Small intestine (tissue), 7 donors: ENCODE data around the gene PIK3R5. TPM values are rescaled to one million over a fixed set of nuclear protein-coding genes. Genes with fewer than 3 reads are reported as not detected.
A peak's percentile ranks its signal among the peaks of the same experiment; 100 is the strongest.

ENCODE experiments used
- DNase-seq, 2 donors: peaks; one replicate each; pipeline versions ENCODE4 v3.0.0 to v3.0.0-alpha.2; 2013
- FAIRE-seq: peaks from 2 replicates; lab custom pipeline; 2012; peaks lifted over from hg19 to GRCh38; lab: Jason Lieb, UNC
- H3K27ac ChIP-seq, 3 donors: one replicate each; pipeline ENCODE4 v1.5.1; 2013; ENCODE audit warnings: low read length in 2 of 3, mild to moderate bottlenecking in 2 of 3, control low read depth in 1 of 3, inconsistent platforms in 1 of 3, low read depth in 1 of 3, moderate library complexity in 1 of 3
- H3K27me3 ChIP-seq, 3 donors: one replicate each; pipeline ENCODE4 v1.6.1; 2013; ENCODE audit warnings: low read length in 3 of 3, inconsistent platforms in 1 of 3; ENCODE audit not compliant: control insufficient read depth in 3 of 3, insufficient read depth in 3 of 3
- H3K36me3 ChIP-seq, 3 donors: one replicate each; pipeline ENCODE4 v1.6.1; 2013; ENCODE audit warnings: low read length in 3 of 3, inconsistent platforms in 1 of 3, low read depth in 1 of 3, mild to moderate bottlenecking in 1 of 3, moderate library complexity in 1 of 3; ENCODE audit not compliant: control insufficient read depth in 3 of 3, insufficient read depth in 2 of 3
- H3K4me1 ChIP-seq, 3 donors: one replicate each; pipeline ENCODE4 v1.6.1; 2013; ENCODE audit warnings: low read length in 2 of 3, inconsistent platforms in 1 of 3, low read depth in 1 of 3, mild to moderate bottlenecking in 1 of 3, moderate library complexity in 1 of 3; ENCODE audit not compliant: control insufficient read depth in 3 of 3, insufficient read depth in 2 of 3
- H3K4me3 ChIP-seq, 3 donors: one replicate each; pipeline ENCODE4 v1.5.1; 2013; ENCODE audit warnings: low read length in 3 of 3, control low read depth in 1 of 3, inconsistent platforms in 1 of 3, low read depth in 1 of 3, mild to moderate bottlenecking in 1 of 3, moderate library complexity in 1 of 3
- H3K9me3 ChIP-seq, 2 donors: one replicate each; pipeline ENCODE4 v1.6.1; 2013; ENCODE audit warnings: low read depth in 1 of 2, low read length in 1 of 2; ENCODE audit not compliant: control insufficient read depth in 2 of 2, insufficient read depth in 1 of 2
- WGBS, 3 donors: extraction: QIAGEN DNeasy Blood & Tissue Kit; methylation state at CpG; one replicate each; pipeline ENCODE4 v1.1.7; 2013; 5-methylcytosine and 5-hydroxymethylcytosine counted together
- polyA plus RNA-seq, 4 donors: library from polyadenylated mRNA; stranded (reverse) in 3 of 4; unstranded in 1 of 4; fragments of 200-250 nt in 3 of 4; fragments of 120-200 nt in 1 of 4; gene quantifications; one replicate each; pipeline versions ENCODE4 v1.2.1 to v1.2.3, GENCODE V29; 2013
- donor health status: healthy with polysubstance abuse.
- donor health status: control.
- donor health status: control.
- donor health status: Bipolar disorder and iron deficiency.
- donor health status: healthy.

The PIK3R5 gene
- polyA plus RNA-seq, 4 donors: 1.3 to 4.6 (median 3.0) TPM

DNA sequence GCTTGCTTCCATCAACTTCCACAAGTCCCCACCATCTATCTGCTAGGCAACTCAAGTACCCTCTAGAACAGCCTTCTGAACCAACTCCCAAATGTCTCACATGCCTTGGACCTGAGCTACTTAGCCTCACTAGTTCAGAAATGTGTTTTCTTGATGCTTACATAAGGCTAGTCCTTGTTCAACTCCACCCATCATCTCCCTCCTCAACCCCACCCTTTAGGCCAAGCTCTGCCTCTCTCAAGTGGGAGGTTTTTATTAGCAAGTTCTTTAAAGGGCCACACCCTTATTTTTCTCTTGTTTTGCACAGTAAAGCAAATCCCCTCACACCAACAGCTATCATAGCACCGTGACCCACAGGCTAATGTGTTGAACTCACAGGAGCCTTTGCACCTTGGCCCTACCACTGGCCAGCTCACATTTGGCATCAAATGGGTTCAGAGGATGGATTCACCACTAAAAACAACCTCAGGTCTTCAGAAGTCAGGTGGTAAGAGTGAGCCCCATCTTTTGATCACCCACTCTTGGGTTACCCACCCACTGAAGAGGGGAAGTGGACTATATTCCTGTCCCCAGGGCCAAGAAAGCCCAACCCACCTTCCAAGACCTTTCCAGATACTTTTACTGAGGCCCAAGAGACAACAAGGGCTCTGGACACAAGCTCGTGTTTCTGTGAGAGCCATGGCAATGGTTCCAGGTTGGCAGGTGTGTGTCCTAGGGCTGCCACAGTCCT is 12.2 kb downstream of the PIK3R5 start:
- Histone ChIP-seq H3K27me3 (peaks cover 0 to 13% (median 0%) of the 10 kb centered on the region in 3 donors), H3K9me3 (no peaks in the 10 kb centered on the region), H3K36me3 (no peaks in the 10 kb centered on the region), H3K4me1 (no peaks in the 10 kb centered on the region), H3K27ac (peak overlapping the region in 1 of 3 donors; percentile 29), H3K4me3 (no peak overlapping the region)
- no peak for FAIRE-seq
- 39 to 62% (median 60%) methylated on average over 2 of the region's 2 CpGs for WGBS, 3 donors
- no peak for DNase-seq

DNA sequence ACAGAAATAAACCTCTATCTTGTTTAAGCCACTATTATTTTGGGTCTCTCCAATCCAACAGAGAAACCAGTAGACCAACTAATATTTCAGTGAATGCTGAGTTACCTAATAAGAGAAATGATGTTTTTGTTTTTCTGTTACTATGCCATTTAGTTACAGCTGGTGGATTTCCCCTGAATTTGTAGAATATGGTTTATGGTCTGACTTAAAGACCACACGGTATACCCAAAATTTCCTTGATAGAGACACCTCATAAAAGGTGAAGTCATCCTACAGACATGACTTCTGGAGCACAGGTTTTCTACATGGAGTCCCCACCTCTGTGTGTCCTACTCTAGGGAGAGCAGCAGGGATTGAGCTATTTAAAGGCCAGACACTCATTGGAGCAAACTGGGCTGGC is 13.3 kb downstream of the PIK3R5 start:
- 63 to 93% (median 86%) methylated on average over 1 of the region's 1 CpG for WGBS, 3 donors
- DNase-seq: no peak

DNA sequence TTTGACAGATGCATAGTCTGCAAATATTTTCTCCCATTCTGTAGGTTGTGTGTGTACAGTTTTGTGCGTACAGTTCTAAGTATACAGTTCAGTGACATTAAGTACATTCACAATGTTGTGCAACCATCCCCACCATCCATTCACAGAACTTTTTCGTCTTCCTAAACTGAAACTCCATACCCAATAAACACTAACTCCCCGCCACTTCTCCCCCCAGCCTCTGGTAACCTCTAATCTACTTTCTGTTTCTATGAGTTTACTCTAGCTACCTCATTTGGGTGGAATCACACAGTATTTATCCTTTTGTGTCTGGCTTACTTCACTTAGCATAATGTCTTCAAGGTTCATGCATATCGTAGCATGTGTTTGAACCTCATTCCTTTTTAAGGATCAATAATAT is 14.3 kb downstream of the PIK3R5 start:
- Histone ChIP-seq H3K27ac (no peak overlapping the region), H3K27me3 (peaks cover 0 to 3% (median 0%) of the 10 kb centered on the region in 3 donors), H3K9me3 (no peaks in the 10 kb centered on the region), H3K4me1 (no peaks in the 10 kb centered on the region), H3K4me3 (no peak overlapping the region), H3K36me3 (no peaks in the 10 kb centered on the region)
- DNase-seq: no peak
- no peak for FAIRE-seq
- 59 to 83% (median 73%) methylated on average over 4 of the region's 4 CpGs for WGBS, 3 donors

More for the DNA sequence above, 13.3 kb downstream of the PIK3R5 start:
- Histone ChIP-seq H3K9me3 (no peaks in the 10 kb centered on the region), H3K4me1 (no peaks in the 10 kb centered on the region), H3K4me3 (no peak overlapping the region), H3K27ac (no peak overlapping the region), H3K36me3 (no peaks in the 10 kb centered on the region), H3K27me3 (peaks cover 0 to 6% (median 0%) of the 10 kb centered on the region in 3 donors)
- no peak for FAIRE-seq

DNA sequence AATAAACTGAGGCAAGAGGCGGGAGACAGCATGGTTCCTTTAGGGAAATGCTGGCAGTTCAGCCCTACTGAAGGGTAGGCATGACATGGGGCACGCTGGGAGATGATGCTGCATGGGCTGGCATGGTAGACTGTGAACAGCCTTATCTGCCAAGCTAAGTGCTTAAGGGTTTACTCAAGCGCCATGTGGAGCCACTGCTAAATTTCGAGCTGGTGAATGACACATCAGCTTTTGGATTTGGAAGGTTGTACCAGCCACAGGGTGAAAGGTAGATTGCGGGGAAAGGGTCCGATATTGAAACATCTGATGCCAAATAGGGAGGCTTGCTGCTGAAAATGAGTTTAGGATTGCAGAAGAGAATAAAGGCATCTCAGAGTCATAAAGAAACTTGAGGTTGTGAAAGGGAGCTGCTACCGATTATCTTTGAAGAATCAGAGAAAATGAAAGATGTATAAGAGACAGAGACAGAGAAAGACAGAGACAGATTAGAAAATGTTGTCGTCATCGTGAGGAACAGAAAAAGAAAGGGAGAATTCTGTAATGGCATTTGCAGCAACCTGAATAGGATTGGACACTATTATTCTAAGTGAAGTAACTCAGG is 16.3 kb downstream of the PIK3R5 start:
- no peak overlapping the region for H3K27ac ChIP-seq
- H3K36me3 ChIP-seq: no peaks in the 10 kb centered on the region
- FAIRE-seq (no peak), DNase-seq (no peak)
- H3K9me3 ChIP-seq: no peaks in the 10 kb centered on the region
- H3K4me1 ChIP-seq: no peaks in the 10 kb centered on the region
- WGBS, 3 donors: 68 to 82% (median 73%) methylated on average over 9 of the region's 9 CpGs
- H3K4me3 ChIP-seq: no peak overlapping the region
- H3K27me3 ChIP-seq: no peaks in the 10 kb centered on the region

- WGBS, 3 donors: 74 to 93% (median 82%) methylated on average over 7 of the region's 7 CpGs
- H3K4me3 ChIP-seq: no peak overlapping the region
- FAIRE-seq (no peak), DNase-seq (no peak)
- H3K27me3 ChIP-seq: no peaks in the 10 kb centered on the region
- no peak overlapping the region for H3K27ac ChIP-seq
- no peaks in the 10 kb centered on the region for H3K9me3 ChIP-seq
- H3K4me1 ChIP-seq: no peaks in the 10 kb centered on the region
- no peaks in the 10 kb centered on the region for H3K36me3 ChIP-seq
These were observed 17.0 kb downstream of the PIK3R5 start for GRCh38 chr17:8948462-8948861.

- Histone ChIP-seq H3K27ac (no peak overlapping the region), H3K9me3 (no peaks in the 10 kb centered on the region), H3K4me1 (no peaks in the 10 kb centered on the region), H3K4me3 (no peak overlapping the region), H3K27me3 (no peaks in the 10 kb centered on the region), H3K36me3 (no peaks in the 10 kb centered on the region)
- DNase-seq: no peak
- 90 to 95% (median 91%) methylated on average over 7 of the region's 7 CpGs for WGBS, 3 donors
- no peak for FAIRE-seq
These were observed 18.3 kb downstream of the PIK3R5 start for GRCh38 chr17:8947201-8947600.

DNA sequence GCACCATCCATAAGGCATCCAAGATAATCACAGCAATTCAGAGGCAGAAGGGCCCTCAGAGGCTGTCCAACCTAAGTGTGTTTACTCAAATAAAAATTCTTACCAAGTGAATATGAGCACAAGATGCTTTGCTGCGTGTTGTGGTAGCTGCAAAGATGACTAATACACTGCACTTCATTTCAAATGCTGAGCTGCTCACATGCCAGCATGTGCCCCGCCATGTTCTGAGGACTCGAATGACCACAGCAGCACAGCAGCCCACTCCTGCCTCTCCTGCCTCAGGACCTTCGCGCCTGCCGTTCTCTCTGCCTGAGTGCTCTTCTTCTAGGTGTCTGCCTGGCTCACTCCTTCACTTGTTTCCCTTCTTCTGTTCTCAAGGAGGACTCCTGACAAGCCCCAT is 19.0 kb downstream of the PIK3R5 start:
- DNase-seq (no peak), FAIRE-seq (no peak)
- H3K27ac ChIP-seq: no peak overlapping the region
- no peaks in the 10 kb centered on the region for H3K4me1 ChIP-seq
- WGBS, 3 donors: 87 to 90% (median 89%) methylated on average over 6 of the region's 6 CpGs
- no peak overlapping the region for H3K4me3 ChIP-seq
- no peaks in the 10 kb centered on the region for H3K9me3 ChIP-seq
- H3K36me3 ChIP-seq: no peaks in the 10 kb centered on the region
- H3K27me3 ChIP-seq: no peaks in the 10 kb centered on the region

DNA sequence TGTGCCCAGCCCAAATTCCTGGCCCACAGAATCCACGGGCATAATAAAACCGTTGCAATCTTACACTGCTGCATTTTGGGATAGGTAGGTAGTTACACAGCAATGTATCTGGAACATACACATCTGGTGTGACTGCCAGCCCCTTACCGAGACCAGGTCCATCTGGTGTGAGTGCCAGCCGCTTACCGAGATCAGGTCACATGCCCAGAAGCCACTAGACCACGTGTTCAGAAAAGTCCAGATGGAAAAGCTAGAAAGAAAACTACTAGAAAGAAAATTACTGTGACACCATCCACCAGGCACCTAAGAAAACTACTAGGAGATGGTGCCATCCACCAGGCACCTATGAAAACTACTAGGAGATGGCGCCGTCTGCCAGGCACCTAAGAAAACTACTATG is 19.4 kb downstream of the PIK3R5 start:
- Histone ChIP-seq H3K36me3 (no peaks in the 10 kb centered on the region), H3K4me3 (no peak overlapping the region), H3K4me1 (no peaks in the 10 kb centered on the region), H3K27me3 (no peaks in the 10 kb centered on the region), H3K9me3 (no peaks in the 10 kb centered on the region), H3K27ac (no peak overlapping the region)
- 80 to 86% (median 80%) methylated on average over 8 of the region's 8 CpGs for WGBS, 3 donors
- no peak for FAIRE-seq
- DNase-seq: no peak
